DOHH2 (cell line): Measurements from ENCODE around the gene AP4B1.

Source experiments
- H3F3A ChIP-seq: fragments of 200-600 bp; sonication (generic), shearing (Covaris generic); 2 replicates; pipeline ENCODE4 v1.6.0; 2016; ENCODE audit warnings: antibody characterized with exemption, mild to moderate bottlenecking; ENCODE audit not compliant: control insufficient read depth, insufficient read depth
- H3K27ac ChIP-seq: fragments of 200-600 bp; sonication (generic); 2 replicates; pipeline ENCODE4 v1.5.1; 2014; ENCODE audit warnings: low read depth, mild to moderate bottlenecking, low read length, moderate library complexity
- H3K27me3 ChIP-seq: fragments of 200-600 bp; sonication (generic); 2 replicates; pipeline ENCODE4 v1.6.1; 2014; ENCODE audit warnings: mild to moderate bottlenecking, low read length, mixed read lengths; ENCODE audit not compliant: control insufficient read depth
- H3K36me3 ChIP-seq: fragments of 200-600 bp; sonication (generic); 2 replicates; pipeline ENCODE4 v1.6.1; 2014; ENCODE audit warnings: mild to moderate bottlenecking, low read length, moderate library complexity, mixed read lengths; ENCODE audit not compliant: control insufficient read depth
- H3K4me1 ChIP-seq: fragments of 200-600 bp; sonication (generic); 2 replicates; pipeline ENCODE4 v1.6.1; 2014; ENCODE audit warnings: mild to moderate bottlenecking, low read length, mixed read lengths; ENCODE audit not compliant: control insufficient read depth
- H3K4me2 ChIP-seq: fragments of 200-600 bp; sonication (generic); 2 replicates; pipeline ENCODE4 v1.6.0; 2014; ENCODE audit warnings: mild to moderate bottlenecking, low read length, moderate library complexity
- H3K4me3 ChIP-seq: fragments of 200-600 bp; sonication (generic); 2 replicates; pipeline ENCODE4 v1.5.1; 2014; ENCODE audit warnings: mild to moderate bottlenecking, low read length, mixed read lengths
- H3K79me2 ChIP-seq: fragments of 200-600 bp; sonication (generic); 2 replicates; pipeline ENCODE4 v1.6.1; 2014; ENCODE audit warnings: mild to moderate bottlenecking, low read length, mixed read lengths; ENCODE audit not compliant: control insufficient read depth
- H3K9me2 ChIP-seq: fragments of 200-600 bp; sonication (generic); replicated peaks from 2 replicates; pipeline ENCODE4 v1.6.1; 2014; ENCODE audit warnings: mild to moderate bottlenecking, low read length, mixed read lengths; ENCODE audit not compliant: control insufficient read depth
- H3K9me3 ChIP-seq: fragments of 200-600 bp; sonication (generic); 2 replicates; pipeline ENCODE4 v1.6.1; 2014; ENCODE audit warnings: antibody characterized with exemption, low read length, mixed read lengths; ENCODE audit not compliant: control insufficient read depth, insufficient read depth
- H4K20me1 ChIP-seq: fragments of 200-600 bp; sonication (generic); 2 replicates; pipeline ENCODE4 v1.6.0; 2014; ENCODE audit warnings: low read depth, mild to moderate bottlenecking, antibody characterized with exemption, low read length, moderate library complexity; ENCODE audit not compliant: control insufficient read depth, insufficient read depth
- CTCF ChIP-seq: fragments of 200-600 bp; sonication (generic); IDR thresholded peaks from one replicate; pipeline ENCODE4 v1.5.1; 2014; ENCODE audit warnings: antibody characterized with exemption, mild to moderate bottlenecking, low read depth, low read length; ENCODE audit not compliant: poor library complexity, severe bottlenecking
- EZH2phosphoT487 ChIP-seq: fragments of 200-600 bp; sonication (generic); IDR thresholded peaks from 2 replicates; pipeline ENCODE4 v1.6.1; 2017; ENCODE audit warnings: borderline replicate concordance, mild to moderate bottlenecking, antibody characterized with exemption, low read length, moderate library complexity, mixed read lengths

The AP4B1 gene

GRCh38 chr1:113922957-113923356 lies 18.4 kb upstream of the AP4B1 start:
- H3K9me3 ChIP-seq = no peaks in the 10 kb centered on the region
- H3K4me3 ChIP-seq = no peak overlapping the region
- H4K20me1 ChIP-seq = no peaks in the 10 kb centered on the region
- H3K27ac ChIP-seq = no peak overlapping the region
- no peaks in the 10 kb centered on the region for H3K9me2 ChIP-seq
- no peaks in the 10 kb centered on the region for H3K79me2 ChIP-seq
- no peaks in the 10 kb centered on the region for H3K36me3 ChIP-seq
- peaks cover 7% of the 10 kb centered on the region for H3F3A ChIP-seq
- peaks cover 12% of the 10 kb centered on the region for H3K4me1 ChIP-seq
- H3K4me2 ChIP-seq = no peak overlapping the region
- TF ChIP-seq CTCF = no peak
- H3K27me3 ChIP-seq = peaks cover 11% of the 10 kb centered on the region; the same call in 1 of the 2 replicates

GRCh38 chr1:113918243-113918642 lies 13.6 kb upstream of the AP4B1 start:
- Histone ChIP-seq H3K4me2 (no peak overlapping the region), H3K9me2 (no peaks in the 10 kb centered on the region)
- no peak for TF ChIP-seq EZH2phosphoT487
- no peak for TF ChIP-seq CTCF

GRCh38 chr1:113917400-113918082 lies 12.9 kb upstream of the AP4B1 start:
- TF ChIP-seq CTCF (no peak), EZH2phosphoT487 (no peak)

More at GRCh38 chr1:113918243-113918642, 13.6 kb upstream of the AP4B1 start:
- peaks cover 3% of the 10 kb centered on the region; the same call in 1 of the 2 replicates for H3F3A ChIP-seq
- H3K27me3 ChIP-seq = peaks cover 7% of the 10 kb centered on the region; the same call in 1 of the 2 replicates
- peaks cover 8% of the 10 kb centered on the region for H3K4me1 ChIP-seq
- no peaks in the 10 kb centered on the region for H4K20me1 ChIP-seq
- peaks cover 7% of the 10 kb centered on the region for H3K79me2 ChIP-seq
- H3K9me3 ChIP-seq = no peaks in the 10 kb centered on the region
- H3K27ac ChIP-seq = no peak overlapping the region
- H3K36me3 ChIP-seq = peaks cover 17% of the 10 kb centered on the region
- H3K4me3 ChIP-seq = no peak overlapping the region

More at GRCh38 chr1:113917400-113918082, 12.9 kb upstream of the AP4B1 start:
- Histone ChIP-seq H3K4me1 (peaks cover 8% of the 10 kb centered on the region), H3K36me3 (peaks cover 24% of the 10 kb centered on the region), H3F3A (peaks cover 3% of the 10 kb centered on the region; the same call in 1 of the 2 replicates), H3K27me3 (peaks cover 1% of the 10 kb centered on the region; the same call in 1 of the 2 replicates), H3K4me2 (no peak overlapping the region), H3K9me2 (no peaks in the 10 kb centered on the region), H3K4me3 (no peak overlapping the region), H3K79me2 (peaks cover 11% of the 10 kb centered on the region), H4K20me1 (no peaks in the 10 kb centered on the region), H3K27ac (no peak overlapping the region), H3K9me3 (no peaks in the 10 kb centered on the region)
